ENCODE data around the gene STARD8. TPM values are rescaled to one million over a fixed set of nuclear protein-coding genes. Genes with fewer than 3 reads are reported as not detected.

Gene STARD8
- total and polyA plus RNA-seq, 4 donors, result 1.8 to 10.7 (median 8.3) TPM

GRCh38 chrX:68719181-68719903, 71.9 kb downstream of the STARD8 start:
- H3K9ac ChIP-seq (ENCODE audit: low read depth in 1 of 2, low read length in 2 of 2), result no peak overlapping the region
- no peak for TF ChIP-seq REST (IDR thresholded peaks at IDR 0.05)
- no peak for TF ChIP-seq NR2F2 (IDR thresholded peaks at IDR 0.05)
- TF ChIP-seq HNF4G (IDR thresholded peaks at IDR 0.05), result no peak
- no peak for TF ChIP-seq FOXA1 (IDR thresholded peaks at IDR 0.05)
- no peak for TF ChIP-seq YY1 (IDR thresholded peaks at IDR 0.05)
- no peak for TF ChIP-seq RAD21 (IDR thresholded peaks at IDR 0.05)
- TF ChIP-seq MAX (IDR thresholded peaks at IDR 0.05), result no peak
- no peak for TF ChIP-seq HNF4A (conservative IDR thresholded peaks at IDR 0.05)
- TF ChIP-seq SP1 (IDR thresholded peaks at IDR 0.05), result no peak
- no peak for TF ChIP-seq RXRA (IDR thresholded peaks at IDR 0.05)
- TF ChIP-seq ZBTB33 (IDR thresholded peaks at IDR 0.05), result no peak
- no peak for TF ChIP-seq JUND (IDR thresholded peaks at IDR 0.05)
- no peak for TF ChIP-seq GABPA (IDR thresholded peaks at IDR 0.05 in 1 of 2, conservative IDR thresholded peaks at IDR 0.05 in 1 of 2)
- no peak for TF ChIP-seq EGR1 (IDR thresholded peaks at IDR 0.05; ENCODE audit: low read depth in 2 of 2)
- no peak for TF ChIP-seq ATF3 (IDR thresholded peaks at IDR 0.05)
- TF ChIP-seq CTCF (IDR thresholded peaks at IDR 0.05; ENCODE audit: low read depth, low read length, missing input control), result no peak
- TF ChIP-seq FOXA2 (IDR thresholded peaks at IDR 0.05), result no peak
- no peak for TF ChIP-seq TAF1 (conservative IDR thresholded peaks at IDR 0.05)
- H3K27me3 ChIP-seq (ENCODE audit: control insufficient read depth in 4 of 4, insufficient read depth in 4 of 4, low read length in 3 of 4), result no peaks in the 10 kb centered on the region
- DNase-seq (ENCODE audit: low spot score), result no peak
- peaks cover 5 to 86% (median 21%) of the 10 kb centered on the region in 4 donors for H3K36me3 ChIP-seq (ENCODE audit: control insufficient read depth in 4 of 4, insufficient read depth in 3 of 4, low read depth in 1 of 4, low read length in 3 of 4)
- 93% methylated on average over 14 of the region's 14 CpGs for WGBS
- no peak overlapping the region for H3K27ac ChIP-seq (ENCODE audit: low read depth in 1 of 2, low read length in 2 of 2)
- no peaks in the 10 kb centered on the region for H3K9me3 ChIP-seq (ENCODE audit: control insufficient read depth in 4 of 4, low read length in 3 of 4)
- no peaks in the 10 kb centered on the region for H3K4me1 ChIP-seq (ENCODE audit: control insufficient read depth in 4 of 4, insufficient read depth in 4 of 4, low read length in 3 of 4)
- no peak overlapping the region for H3K4me3 ChIP-seq (ENCODE audit: low read depth in 1 of 3, low read length in 3 of 3)

Measured in liver (tissue), 9 donors.